ENCODE results near the gene FARS2.

FARS2 gene

GRCh38 chr6:5314191-5314865, 53.0 kb downstream of the FARS2 start:
- no peak overlapping the region for H3K4me3 ChIP-seq (ENCODE audit: low read depth, low read length)
- DNase-seq (ENCODE audit: low read depth): no peak

GRCh38 chr6:5315881-5316280, 54.6 kb downstream of the FARS2 start:
- DNase-seq (ENCODE audit: low read depth): peak; percentile 12
- no peak overlapping the region for H3K4me3 ChIP-seq (ENCODE audit: low read depth, low read length)

- H3K4me3 ChIP-seq (ENCODE audit: low read depth, low read length): no peak overlapping the region
- DNase-seq (ENCODE audit: low read depth): no peak
These were observed 55.6 kb downstream of the FARS2 start for GRCh38 chr6:5316951-5317350.

GRCh38 chr6:5318617-5319272, 57.4 kb downstream of the FARS2 start:
- H3K4me3 ChIP-seq (ENCODE audit: low read depth, low read length): no peak overlapping the region
- no peak for DNase-seq (ENCODE audit: low read depth)

GRCh38 chr6:5323979-5324378, 62.7 kb downstream of the FARS2 start:
- DNase-seq (ENCODE audit: low read depth): no peak
- no peak overlapping the region for H3K4me3 ChIP-seq (ENCODE audit: low read depth, low read length)

- no peak for DNase-seq (ENCODE audit: low read depth)
- H3K4me3 ChIP-seq (ENCODE audit: low read depth, low read length): no peak overlapping the region
These were observed 63.9 kb downstream of the FARS2 start for GRCh38 chr6:5325173-5325572.

GRCh38 chr6:5326022-5326641, 64.8 kb downstream of the FARS2 start:
- DNase-seq (ENCODE audit: low read depth): no peak
- no peak overlapping the region for H3K4me3 ChIP-seq (ENCODE audit: low read depth, low read length)

- no peak overlapping the region for H3K4me3 ChIP-seq (ENCODE audit: low read depth, low read length)
- DNase-seq (ENCODE audit: low read depth): no peak
These were observed 67.5 kb downstream of the FARS2 start for GRCh38 chr6:5328800-5329199.

GRCh38 chr6:5331845-5332442, 70.6 kb downstream of the FARS2 start:
- no peak overlapping the region for H3K4me3 ChIP-seq (ENCODE audit: low read depth, low read length)
- no peak for DNase-seq (ENCODE audit: low read depth)

- no peak overlapping the region for H3K4me3 ChIP-seq (ENCODE audit: low read depth, low read length)
- peak; percentile 21 for DNase-seq (ENCODE audit: low read depth)
These were observed 72.3 kb downstream of the FARS2 start for GRCh38 chr6:5333658-5334057.

- DNase-seq (ENCODE audit: low read depth): no peak
- no peak overlapping the region for H3K4me3 ChIP-seq (ENCODE audit: low read depth, low read length)
These were observed 73.0 kb downstream of the FARS2 start for GRCh38 chr6:5334341-5334740.

GRCh38 chr6:5335020-5335419, 73.7 kb downstream of the FARS2 start:
- no peak for DNase-seq (ENCODE audit: low read depth)
- H3K4me3 ChIP-seq (ENCODE audit: low read depth, low read length): no peak overlapping the region

- H3K4me3 ChIP-seq (ENCODE audit: low read depth, low read length): no peak overlapping the region
These were observed 76.3 kb downstream of the FARS2 start for GRCh38 chr6:5337573-5337972.

GRCh38 chr6:5338177-5338960, 77.1 kb downstream of the FARS2 start:
- no peak for DNase-seq (ENCODE audit: low read depth)

More at GRCh38 chr6:5337573-5337972, 76.3 kb downstream of the FARS2 start:
- no peak for DNase-seq (ENCODE audit: low read depth)

GRCh38 chr6:5339786-5340185, 78.5 kb downstream of the FARS2 start:
- no peak overlapping the region for H3K4me3 ChIP-seq (ENCODE audit: low read depth, low read length)
- no peak for DNase-seq (ENCODE audit: low read depth)

More at GRCh38 chr6:5338177-5338960, 77.1 kb downstream of the FARS2 start:
- H3K4me3 ChIP-seq (ENCODE audit: low read depth, low read length): no peak overlapping the region

- no peak overlapping the region for H3K4me3 ChIP-seq (ENCODE audit: low read depth, low read length)
- DNase-seq (ENCODE audit: low read depth): no peak
These were observed 80.5 kb downstream of the FARS2 start for GRCh38 chr6:5341845-5342244.

- DNase-seq (ENCODE audit: low read depth): no peak
- H3K4me3 ChIP-seq (ENCODE audit: low read depth, low read length): no peak overlapping the region
These were observed 82.7 kb downstream of the FARS2 start for GRCh38 chr6:5343998-5344397.

- no peak overlapping the region for H3K4me3 ChIP-seq (ENCODE audit: low read depth, low read length)
- DNase-seq (ENCODE audit: low read depth): no peak
These were observed 84.0 kb downstream of the FARS2 start for GRCh38 chr6:5345324-5345723.

- DNase-seq (ENCODE audit: low read depth): no peak
- no peak overlapping the region for H3K4me3 ChIP-seq (ENCODE audit: low read depth, low read length)
These were observed 90.4 kb downstream of the FARS2 start for GRCh38 chr6:5351552-5352210.

Measured in skeletal muscle cell (primary cell).